ENCODE data around the gene SLC22A1.

DNA sequence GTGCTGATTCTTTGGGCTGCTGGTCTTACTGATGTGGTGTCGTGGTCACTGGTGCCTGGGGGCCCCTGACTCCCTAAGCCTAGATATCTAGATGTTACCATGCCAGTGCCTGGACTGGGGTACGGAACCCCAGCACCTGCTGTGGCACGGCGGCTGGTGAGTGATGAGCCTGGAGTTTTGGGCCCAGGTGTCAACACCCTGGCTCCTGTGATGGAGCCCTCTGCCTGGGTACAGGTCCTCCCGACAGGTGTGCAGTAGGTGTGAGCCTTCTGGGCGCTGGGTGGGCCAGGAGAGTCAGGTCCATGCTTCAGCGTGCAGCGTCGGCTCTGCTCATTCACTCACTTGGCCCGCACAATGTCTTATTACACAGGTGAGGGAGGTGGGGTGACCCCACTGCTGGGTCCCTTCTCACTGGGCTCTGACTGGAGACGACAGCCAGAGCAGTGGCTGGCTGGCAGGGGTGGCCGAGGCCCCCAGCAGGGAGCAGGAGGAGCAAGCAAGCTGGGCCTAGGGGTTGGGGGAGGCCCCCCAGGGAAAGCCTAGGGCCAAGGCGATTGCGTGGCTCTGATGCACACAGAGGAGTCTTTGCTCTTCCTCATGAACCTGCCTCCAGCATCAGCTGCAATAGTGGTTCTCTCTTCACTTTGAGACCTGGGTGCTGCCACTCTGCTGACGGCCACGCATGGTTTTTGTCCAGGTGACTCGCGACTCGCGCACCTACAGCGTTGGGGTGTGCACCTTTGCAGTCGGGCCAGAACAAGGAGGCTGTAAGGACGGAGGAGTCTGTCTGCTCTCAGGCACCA lies 42.5 kb upstream of the SLC22A1 start:
- TF ChIP-seq, protein P1, sequence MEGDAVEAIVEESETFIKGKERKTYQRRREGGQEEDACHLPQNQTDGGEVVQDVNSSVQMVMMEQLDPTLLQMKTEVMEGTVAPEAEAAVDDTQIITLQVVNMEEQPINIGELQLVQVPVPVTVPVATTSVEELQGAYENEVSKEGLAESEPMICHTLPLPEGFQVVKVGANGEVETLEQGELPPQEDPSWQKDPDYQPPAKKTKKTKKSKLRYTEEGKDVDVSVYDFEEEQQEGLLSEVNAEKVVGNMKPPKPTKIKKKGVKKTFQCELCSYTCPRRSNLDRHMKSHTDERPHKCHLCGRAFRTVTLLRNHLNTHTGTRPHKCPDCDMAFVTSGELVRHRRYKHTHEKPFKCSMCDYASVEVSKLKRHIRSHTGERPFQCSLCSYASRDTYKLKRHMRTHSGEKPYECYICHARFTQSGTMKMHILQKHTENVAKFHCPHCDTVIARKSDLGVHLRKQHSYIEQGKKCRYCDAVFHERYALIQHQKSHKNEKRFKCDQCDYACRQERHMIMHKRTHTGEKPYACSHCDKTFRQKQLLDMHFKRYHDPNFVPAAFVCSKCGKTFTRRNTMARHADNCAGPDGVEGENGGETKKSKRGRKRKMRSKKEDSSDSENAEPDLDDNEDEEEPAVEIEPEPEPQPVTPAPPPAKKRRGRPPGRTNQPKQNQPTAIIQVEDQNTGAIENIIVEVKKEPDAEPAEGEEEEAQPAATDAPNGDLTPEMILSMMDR (IDR thresholded peaks at IDR 0.05): no peak
- no peak for TF ChIP-seq POLR2A (IDR thresholded peaks at IDR 0.05)
